ENCODE results near the gene LY6G6F. TPM values are rescaled to one million over a fixed set of nuclear protein-coding genes. Genes with fewer than 3 reads are reported as not detected.

Gene LY6G6F
- total and polyA plus RNA-seq, 10 of the 15 experiments (the other 5 are each of a cell fraction or from before 2014, with no cell fraction given): not detected

DNA sequence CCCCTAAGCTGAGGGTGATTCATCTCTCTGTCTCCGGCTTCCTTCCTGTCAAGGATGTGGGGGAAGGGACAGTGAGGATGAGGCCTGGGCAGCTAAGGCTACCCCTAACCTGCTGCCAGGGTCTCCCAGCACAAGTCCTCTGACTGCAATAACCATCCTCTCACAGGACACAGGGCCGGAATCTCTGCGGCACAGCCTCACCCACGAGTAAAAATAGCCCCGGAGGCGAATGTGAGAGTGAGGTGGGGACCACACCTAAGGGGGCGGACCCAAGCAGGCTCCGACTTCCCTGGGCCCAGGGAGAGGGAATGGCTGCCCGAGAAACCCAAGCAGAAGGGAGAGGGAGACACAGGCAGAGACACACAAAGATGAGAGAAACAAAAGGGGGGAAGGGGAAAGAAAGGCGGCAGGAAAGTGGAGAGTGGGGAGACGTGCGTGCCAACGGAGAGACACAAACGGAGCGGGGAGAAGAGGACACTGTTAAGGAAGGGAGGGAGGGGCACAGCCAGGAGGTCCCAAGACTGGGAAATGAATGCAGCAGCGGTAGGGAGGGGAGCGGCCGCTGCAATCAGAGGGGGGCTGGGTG lies 28.2 kb downstream of the LY6G6F start (continued):
- peak; percentile 73; the same call in 1 of the 2 replicates for TF ChIP-seq ZBED1 (IDR thresholded peaks at IDR 0.05; ENCODE audit: borderline replicate concordance)
- TF ChIP-seq, protein P1, sequence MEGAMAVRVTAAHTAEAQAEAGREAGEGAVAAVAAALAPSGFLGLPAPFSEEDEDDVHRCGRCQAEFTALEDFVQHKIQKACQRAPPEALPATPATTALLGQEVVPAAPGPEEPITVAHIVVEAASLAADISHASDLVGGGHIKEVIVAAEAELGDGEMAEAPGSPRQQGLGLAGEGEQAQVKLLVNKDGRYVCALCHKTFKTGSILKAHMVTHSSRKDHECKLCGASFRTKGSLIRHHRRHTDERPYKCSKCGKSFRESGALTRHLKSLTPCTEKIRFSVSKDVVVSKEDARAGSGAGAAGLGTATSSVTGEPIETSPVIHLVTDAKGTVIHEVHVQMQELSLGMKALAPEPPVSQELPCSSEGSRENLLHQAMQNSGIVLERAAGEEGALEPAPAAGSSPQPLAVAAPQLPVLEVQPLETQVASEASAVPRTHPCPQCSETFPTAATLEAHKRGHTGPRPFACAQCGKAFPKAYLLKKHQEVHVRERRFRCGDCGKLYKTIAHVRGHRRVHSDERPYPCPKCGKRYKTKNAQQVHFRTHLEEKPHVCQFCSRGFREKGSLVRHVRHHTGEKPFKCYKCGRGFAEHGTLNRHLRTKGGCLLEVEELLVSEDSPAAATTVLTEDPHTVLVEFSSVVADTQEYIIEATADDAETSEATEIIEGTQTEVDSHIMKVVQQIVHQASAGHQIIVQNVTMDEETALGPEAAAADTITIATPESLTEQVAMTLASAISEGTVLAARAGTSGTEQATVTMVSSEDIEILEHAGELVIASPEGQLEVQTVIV (IDR thresholded peaks at IDR 0.05; ENCODE audit: borderline replicate concordance, partially characterized antibody): no peak
- peak; percentile 35 for TF ChIP-seq EED (IDR thresholded peaks at IDR 0.05; ENCODE audit: low read depth)
- TF ChIP-seq MEF2B (IDR thresholded peaks at IDR 0.05; ENCODE audit: partially characterized antibody, poor library complexity, severe bottlenecking): peak; percentile 84
- TF ChIP-seq KLF5 (IDR thresholded peaks at IDR 0.05; ENCODE audit: partially characterized antibody): no peak
- no peak for TF ChIP-seq GABPA (IDR thresholded peaks at IDR 0.05; ENCODE audit: low read depth)
- TF ChIP-seq TCF12 (IDR thresholded peaks at IDR 0.05; ENCODE audit: low read depth, low read length): no peak
- TF ChIP-seq LARP7 (IDR thresholded peaks at IDR 0.05): peak; percentile 69; the same call in 1 of the 2 replicates
- TF ChIP-seq ZNF384 (IDR thresholded peaks at IDR 0.05; ENCODE audit: borderline replicate concordance, low read depth, low read length): no peak
- TF ChIP-seq, protein P2, sequence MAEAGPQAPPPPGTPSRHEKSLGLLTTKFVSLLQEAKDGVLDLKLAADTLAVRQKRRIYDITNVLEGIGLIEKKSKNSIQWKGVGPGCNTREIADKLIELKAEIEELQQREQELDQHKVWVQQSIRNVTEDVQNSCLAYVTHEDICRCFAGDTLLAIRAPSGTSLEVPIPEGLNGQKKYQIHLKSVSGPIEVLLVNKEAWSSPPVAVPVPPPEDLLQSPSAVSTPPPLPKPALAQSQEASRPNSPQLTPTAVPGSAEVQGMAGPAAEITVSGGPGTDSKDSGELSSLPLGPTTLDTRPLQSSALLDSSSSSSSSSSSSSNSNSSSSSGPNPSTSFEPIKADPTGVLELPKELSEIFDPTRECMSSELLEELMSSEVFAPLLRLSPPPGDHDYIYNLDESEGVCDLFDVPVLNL (IDR thresholded peaks at IDR 0.05; ENCODE audit: low read depth, low read length): no peak
- peak; percentile 70 for TF ChIP-seq IKZF1 (conservative IDR thresholded peaks at IDR 0.05)
- TF ChIP-seq ZNF274 (IDR thresholded peaks at IDR 0.05; ENCODE audit: insufficient read depth, insufficient read length): no peak
- TF ChIP-seq CHD4 (IDR thresholded peaks at IDR 0.05): no peak
- no peak for TF ChIP-seq ZNF592 (IDR thresholded peaks at IDR 0.05)
- TF ChIP-seq, protein P3, sequence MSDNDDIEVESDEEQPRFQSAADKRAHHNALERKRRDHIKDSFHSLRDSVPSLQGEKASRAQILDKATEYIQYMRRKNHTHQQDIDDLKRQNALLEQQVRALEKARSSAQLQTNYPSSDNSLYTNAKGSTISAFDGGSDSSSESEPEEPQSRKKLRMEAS (IDR thresholded peaks at IDR 0.05; ENCODE audit: low read depth, low read length): no peak
- TF ChIP-seq USF2 (IDR thresholded peaks at IDR 0.05; ENCODE audit: borderline replicate concordance, low read depth, low read length): no peak
- TF ChIP-seq, protein P4, sequence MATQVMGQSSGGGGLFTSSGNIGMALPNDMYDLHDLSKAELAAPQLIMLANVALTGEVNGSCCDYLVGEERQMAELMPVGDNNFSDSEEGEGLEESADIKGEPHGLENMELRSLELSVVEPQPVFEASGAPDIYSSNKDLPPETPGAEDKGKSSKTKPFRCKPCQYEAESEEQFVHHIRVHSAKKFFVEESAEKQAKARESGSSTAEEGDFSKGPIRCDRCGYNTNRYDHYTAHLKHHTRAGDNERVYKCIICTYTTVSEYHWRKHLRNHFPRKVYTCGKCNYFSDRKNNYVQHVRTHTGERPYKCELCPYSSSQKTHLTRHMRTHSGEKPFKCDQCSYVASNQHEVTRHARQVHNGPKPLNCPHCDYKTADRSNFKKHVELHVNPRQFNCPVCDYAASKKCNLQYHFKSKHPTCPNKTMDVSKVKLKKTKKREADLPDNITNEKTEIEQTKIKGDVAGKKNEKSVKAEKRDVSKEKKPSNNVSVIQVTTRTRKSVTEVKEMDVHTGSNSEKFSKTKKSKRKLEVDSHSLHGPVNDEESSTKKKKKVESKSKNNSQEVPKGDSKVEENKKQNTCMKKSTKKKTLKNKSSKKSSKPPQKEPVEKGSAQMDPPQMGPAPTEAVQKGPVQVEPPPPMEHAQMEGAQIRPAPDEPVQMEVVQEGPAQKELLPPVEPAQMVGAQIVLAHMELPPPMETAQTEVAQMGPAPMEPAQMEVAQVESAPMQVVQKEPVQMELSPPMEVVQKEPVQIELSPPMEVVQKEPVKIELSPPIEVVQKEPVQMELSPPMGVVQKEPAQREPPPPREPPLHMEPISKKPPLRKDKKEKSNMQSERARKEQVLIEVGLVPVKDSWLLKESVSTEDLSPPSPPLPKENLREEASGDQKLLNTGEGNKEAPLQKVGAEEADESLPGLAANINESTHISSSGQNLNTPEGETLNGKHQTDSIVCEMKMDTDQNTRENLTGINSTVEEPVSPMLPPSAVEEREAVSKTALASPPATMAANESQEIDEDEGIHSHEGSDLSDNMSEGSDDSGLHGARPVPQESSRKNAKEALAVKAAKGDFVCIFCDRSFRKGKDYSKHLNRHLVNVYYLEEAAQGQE (IDR thresholded peaks at IDR 0.05; ENCODE audit: low read depth, low read length): no peak
- no peak for TF ChIP-seq RBBP5 (conservative IDR thresholded peaks at IDR 0.05)

All from GM12878 (cell line).